Mesothelial cell of epicardium (in vitro differentiated cells): Measurements from ENCODE around the gene CYB5A. TPM values are rescaled to one million over a fixed set of nuclear protein-coding genes. Genes with fewer than 3 reads are reported as not detected.

Experiments used
- DNase-seq, 2 experiments: peaks; one replicate each; pipeline ENCODE4 v3.0.0; 2021; ENCODE audit warnings: low spot score in 2 of 2; ENCODE audit not compliant: unreplicated experiment in 2 of 2
- H3K27ac Mint-ChIP-seq: 2 replicates; pipeline ENCODE4 v1.8.0; 2021; ENCODE audit warnings: mixed read lengths
- H3K27me3 Mint-ChIP-seq: 2 replicates; pipeline ENCODE4 v1.8.0; 2021; ENCODE audit warnings: low read depth, mixed read lengths
- H3K36me3 Mint-ChIP-seq: 2 replicates; pipeline ENCODE4 v1.8.0; 2021; ENCODE audit warnings: mixed read lengths
- H3K4me1 Mint-ChIP-seq: 2 replicates; pipeline ENCODE4 v1.8.0; 2021; ENCODE audit warnings: mixed read lengths
- H3K4me3 Mint-ChIP-seq: 2 replicates; pipeline ENCODE4 v1.8.0; 2021; ENCODE audit warnings: mild to moderate bottlenecking, moderate library complexity, mixed read lengths
- H3K9me3 Mint-ChIP-seq: 2 replicates; pipeline ENCODE4 v1.8.0; 2021; ENCODE audit warnings: mixed read lengths
- CTCF ChIP-seq: fragments of 200-600 bp; sonication (generic); IDR thresholded peaks from one replicate; pipeline ENCODE4 v1.5.0; 2021; ENCODE audit warnings: antibody characterized with exemption; ENCODE audit not compliant: unreplicated experiment
- total RNA-seq: library from RNA; stranded (reverse); gene quantifications from 3 replicates; pipeline ENCODE4 v1.2.1, GENCODE V29; 2021

Gene CYB5A
- total RNA-seq, 1 donor from 2014 or later: 37.6 TPM

DNA sequence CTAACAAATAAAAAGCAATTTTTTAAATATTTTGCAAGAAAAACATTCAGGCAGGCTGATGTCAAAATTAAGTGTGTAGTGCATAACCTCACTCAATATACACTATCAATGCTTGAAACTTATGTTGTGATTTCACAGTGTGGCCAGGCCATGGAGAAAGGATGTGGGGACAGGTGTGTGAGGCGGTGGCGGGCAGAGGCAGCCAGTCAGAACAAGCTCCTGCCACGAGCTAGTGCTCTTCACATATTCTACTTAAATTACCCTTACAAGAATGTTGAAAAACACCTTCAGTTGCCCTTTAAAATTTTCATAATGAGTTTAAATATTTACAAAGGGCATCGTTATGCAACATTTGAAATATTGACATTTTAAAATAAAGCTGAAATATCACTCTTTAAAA, 43.2 kb downstream of the CYB5A start:
- no peak for DNase-seq
- peaks cover 4% of the 10 kb centered on the region for H3K9me3 Mint-ChIP-seq
- H3K27me3 Mint-ChIP-seq: no peaks in the 10 kb centered on the region
- H3K4me1 Mint-ChIP-seq: peaks cover 16% of the 10 kb centered on the region
- H3K27ac Mint-ChIP-seq: no peak overlapping the region
- peaks cover 7% of the 10 kb centered on the region for H3K36me3 Mint-ChIP-seq
- no peak for TF ChIP-seq CTCF
- no peak overlapping the region for H3K4me3 Mint-ChIP-seq

DNA sequence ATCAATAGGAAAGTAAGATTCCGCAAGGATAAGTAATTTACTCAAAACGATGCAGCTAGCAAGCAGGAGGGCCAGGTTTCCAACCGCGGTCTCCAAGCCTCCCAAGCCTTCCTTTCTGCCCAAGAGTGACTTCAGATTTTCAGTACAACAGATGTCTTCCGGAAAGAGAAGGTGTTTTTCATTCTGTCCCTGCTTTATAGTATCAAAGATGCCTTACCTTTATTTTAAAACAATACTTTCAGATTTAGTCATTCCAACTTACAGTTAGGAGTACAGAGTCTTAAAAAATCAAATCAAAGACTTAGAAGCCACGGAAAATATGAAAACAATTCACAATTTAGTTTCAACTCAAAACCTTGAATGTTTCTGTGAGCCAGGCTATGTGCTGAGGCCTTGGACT, 43.6 kb downstream of the CYB5A start:
- no peak for DNase-seq
- Mint-ChIP-seq H3K36me3 (peaks cover 7% of the 10 kb centered on the region), H3K4me3 (no peak overlapping the region), H3K27ac (no peak overlapping the region), H3K9me3 (peaks cover 4% of the 10 kb centered on the region), H3K27me3 (no peaks in the 10 kb centered on the region), H3K4me1 (peaks cover 16% of the 10 kb centered on the region)
- no peak for TF ChIP-seq CTCF

GRCh38 chr18:74244554-74244953, 47.2 kb downstream of the CYB5A start:
- no peak overlapping the region for H3K4me3 Mint-ChIP-seq
- peaks cover 4% of the 10 kb centered on the region for H3K9me3 Mint-ChIP-seq
- peaks cover under 1% of the 10 kb centered on the region for H3K36me3 Mint-ChIP-seq
- H3K4me1 Mint-ChIP-seq: peaks cover 6% of the 10 kb centered on the region
- H3K27ac Mint-ChIP-seq: no peak overlapping the region
- no peaks in the 10 kb centered on the region for H3K27me3 Mint-ChIP-seq
- DNase-seq: no peak
- TF ChIP-seq CTCF: no peak

- Mint-ChIP-seq H3K4me1 (peaks cover 6% of the 10 kb centered on the region), H3K27ac (no peak overlapping the region), H3K9me3 (peaks cover 4% of the 10 kb centered on the region), H3K27me3 (no peaks in the 10 kb centered on the region), H3K36me3 (no peaks in the 10 kb centered on the region), H3K4me3 (no peak overlapping the region)
- TF ChIP-seq CTCF: no peak
- DNase-seq: no peak
Observed at GRCh38 chr18:74243127-74243526, 48.6 kb downstream of the CYB5A start.

DNA sequence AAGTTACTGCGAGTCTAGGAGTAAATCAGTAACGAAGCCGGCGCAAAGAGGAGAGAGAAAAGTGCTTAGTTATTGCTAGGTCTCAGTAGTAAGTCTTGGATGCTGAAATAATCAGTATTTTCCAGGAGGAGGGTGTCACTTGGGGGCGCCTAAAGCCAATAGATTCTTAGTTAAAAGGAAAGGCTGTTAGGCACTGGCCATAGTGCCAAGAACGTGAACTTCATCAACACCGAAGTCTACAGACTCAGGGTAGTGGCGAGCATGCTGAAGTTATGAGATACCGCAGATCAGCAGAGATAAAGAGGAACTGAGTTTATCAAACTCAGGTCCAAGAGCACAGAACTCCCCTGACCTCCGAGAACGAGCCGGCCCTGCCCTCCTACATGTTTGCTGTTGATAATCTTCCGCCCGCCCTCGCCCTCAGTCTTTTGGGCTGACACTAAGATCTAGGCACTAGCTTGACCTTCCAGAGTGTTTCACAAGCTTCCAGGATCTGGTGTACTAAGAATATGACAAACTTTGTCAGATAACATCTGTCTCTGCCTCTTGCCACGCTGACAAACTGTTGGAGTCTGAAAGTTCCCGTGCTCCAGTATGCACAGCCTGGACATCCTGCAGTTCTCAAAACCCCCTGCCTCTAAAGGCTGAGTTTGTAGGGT, 49.2 kb downstream of the CYB5A start:
- Mint-ChIP-seq H3K27me3 (no peaks in the 10 kb centered on the region), H3K36me3 (no peaks in the 10 kb centered on the region), H3K4me1 (peaks cover 6% of the 10 kb centered on the region), H3K9me3 (peaks cover 4% of the 10 kb centered on the region), H3K27ac (no peak overlapping the region), H3K4me3 (no peak overlapping the region)
- DNase-seq: no peak
- TF ChIP-seq CTCF: no peak

- Mint-ChIP-seq H3K4me3 (no peak overlapping the region), H3K27ac (no peak overlapping the region), H3K36me3 (no peaks in the 10 kb centered on the region), H3K4me1 (peaks cover 6% of the 10 kb centered on the region), H3K27me3 (no peaks in the 10 kb centered on the region), H3K9me3 (peaks cover 4% of the 10 kb centered on the region)
- no peak for DNase-seq
- TF ChIP-seq CTCF: no peak
Observed at GRCh38 chr18:74241970-74242369, 49.8 kb downstream of the CYB5A start.
